Measurements from ENCODE around the gene PIP5KL1. TPM values are rescaled to one million over a fixed set of nuclear protein-coding genes. Genes with fewer than 3 reads are reported as not detected.

Gene PIP5KL1
- polyA plus RNA-seq, 3 donors, result 0.31 to 0.57 (median 0.39) TPM

- Histone ChIP-seq H2AFZ (ENCODE audit: insufficient read depth, low read depth, low read length, poor library complexity, severe bottlenecking) (peak overlapping the region; percentile 18), H3K4me2 (replicated peaks; ENCODE audit: extremely low read depth, low read length, poor library complexity, severe bottlenecking) (peak overlapping the region; percentile 49), H3K36me3 (replicated peaks in 1 of 2; ENCODE audit: control insufficient read depth in 1 of 2, insufficient read depth in 2 of 2, low read length in 2 of 2) (no peaks in the 10 kb centered on the region), H3K9me3 (replicated peaks in 1 of 2; ENCODE audit: control insufficient read depth in 1 of 2, insufficient read depth in 1 of 2, low read length in 2 of 2) (no peaks in the 10 kb centered on the region), H4K20me1 (ENCODE audit: insufficient read depth, low read length) (no peaks in the 10 kb centered on the region), H3K9ac (ENCODE audit: insufficient read depth, low read length, poor library complexity, severe bottlenecking) (peak overlapping the region; percentile 61), H3K27me3 (ENCODE audit: control insufficient read depth in 2 of 2, insufficient read depth in 2 of 2, low read length in 2 of 2) (peaks cover 0 to 11% of the 10 kb centered on the region in 2 donors), H3K4me3 (replicated peaks in 1 of 3; ENCODE audit: low read depth in 2 of 3, low read length in 3 of 3) (peak overlapping the region in 1 of 3 experiments; percentile 62), H3K4me1 (ENCODE audit: control insufficient read depth in 1 of 2, insufficient read depth in 2 of 2, low read length in 2 of 2) (peaks cover 57 to 67% of the 10 kb centered on the region in 2 donors), H3K79me2 (ENCODE audit: insufficient read depth, low read length) (no peaks in the 10 kb centered on the region), H3K27ac (ENCODE audit: low read depth in 1 of 2, low read length in 2 of 2) (peak overlapping the region; percentile 85 to 93)
- peaks cover 0 to 1% (median 0%) of the 10 kb centered on the region in 7 donors for H3K9me3 Mint-ChIP-seq
- WGBS (ENCODE audit: insufficient coverage), result 70% methylated on average over 5 of the region's 8 CpGs
- H3K36me3 Mint-ChIP-seq, result peaks cover 4 to 8% of the 10 kb centered on the region in 2 donors
- DNase-seq, result peak in 1 of 3 donors; percentile 36
- intact Hi-C loops (cut with micrococcal nuclease), result loop anchor here (1.0 to 5.0 kb wide), 8 partner anchors 20 to 696 kb away; partner anchors contain the start of genes TOR2A (in 2 of the 2), CDK9 (in 1 of the 2), SH2D3C (in 1 of the 2) and ST6GALNAC6 (in 1 of the 2)
- H3K27ac Mint-ChIP-seq, result peak overlapping the region; percentile 96 to 100 (median 97)
- peak; percentile 3 for TF ChIP-seq CTCF (IDR thresholded peaks at IDR 0.05)
- peaks cover 16 to 23% (median 20%) of the 10 kb centered on the region in 3 donors for H3K27me3 Mint-ChIP-seq (ENCODE audit: low read depth in 3 of 3)
- peak overlapping the region; percentile 31 to 81 for H3K4me3 Mint-ChIP-seq
- H3K4me1 Mint-ChIP-seq, result peaks cover 63% of the 10 kb centered on the region
These were observed 12.1 kb downstream of the PIP5KL1 start for GRCh38 chr9:127918183-127919107.

GRCh38 chr9:127917603-127918002 is 13.0 kb downstream of the PIP5KL1 start:
- Histone ChIP-seq H3K9me3 (replicated peaks in 1 of 2; ENCODE audit: control insufficient read depth in 1 of 2, insufficient read depth in 1 of 2, low read length in 2 of 2) (no peaks in the 10 kb centered on the region), H3K27ac (ENCODE audit: low read depth in 1 of 2, low read length in 2 of 2) (peak overlapping the region; percentile 85 to 93), H3K79me2 (ENCODE audit: insufficient read depth, low read length) (no peaks in the 10 kb centered on the region), H3K27me3 (ENCODE audit: control insufficient read depth in 2 of 2, insufficient read depth in 2 of 2, low read length in 2 of 2) (peaks cover 0 to 6% of the 10 kb centered on the region in 2 donors), H3K36me3 (replicated peaks in 1 of 2; ENCODE audit: control insufficient read depth in 1 of 2, insufficient read depth in 2 of 2, low read length in 2 of 2) (peaks cover 0 to 4% of the 10 kb centered on the region in 2 donors), H3K4me3 (replicated peaks in 1 of 3; ENCODE audit: low read depth in 2 of 3, low read length in 3 of 3) (peak overlapping the region in 1 of 3 experiments; percentile 62), H3K4me1 (ENCODE audit: control insufficient read depth in 1 of 2, insufficient read depth in 2 of 2, low read length in 2 of 2) (peaks cover 57 to 67% of the 10 kb centered on the region in 2 donors), H2AFZ (ENCODE audit: insufficient read depth, low read depth, low read length, poor library complexity, severe bottlenecking) (peak overlapping the region; percentile 44), H4K20me1 (ENCODE audit: insufficient read depth, low read length) (no peaks in the 10 kb centered on the region), H3K9ac (ENCODE audit: insufficient read depth, low read length, poor library complexity, severe bottlenecking) (no peak overlapping the region), H3K4me2 (replicated peaks; ENCODE audit: extremely low read depth, low read length, poor library complexity, severe bottlenecking) (peak overlapping the region; percentile 99)
- intact Hi-C loops (cut with micrococcal nuclease), result loop anchor here (2.0 to 5.0 kb wide), 7 partner anchors 19 to 695 kb away; partner anchors contain the start of genes CDK9 (in 1 of the 2), SH2D3C (in 1 of the 2), ST6GALNAC6 (in 1 of the 2) and TOR2A (in 1 of the 2)
- DNase-seq, result peak in 2 of 3 donors; percentile 67 to 68
- Mint-ChIP-seq H3K9me3 (peaks cover 0 to 1% (median 0%) of the 10 kb centered on the region in 7 donors), H3K4me1 (peaks cover 65% of the 10 kb centered on the region), H3K4me3 (peak overlapping the region; percentile 61 to 81), H3K27me3 (ENCODE audit: low read depth in 3 of 3) (peaks cover 9 to 18% (median 12%) of the 10 kb centered on the region in 3 donors), H3K36me3 (peaks cover 9 to 13% of the 10 kb centered on the region in 2 donors), H3K27ac (peak overlapping the region; percentile 81 to 100 (median 97))
- no peak for TF ChIP-seq CTCF (IDR thresholded peaks at IDR 0.05)
- WGBS (ENCODE audit: insufficient coverage), result 44% methylated on average over 5 of the region's 6 CpGs
